ENCODE data around the gene HRH2.
A peak's percentile ranks its signal among the peaks of the same experiment; 100 is the strongest.

The HRH2 gene

DNA sequence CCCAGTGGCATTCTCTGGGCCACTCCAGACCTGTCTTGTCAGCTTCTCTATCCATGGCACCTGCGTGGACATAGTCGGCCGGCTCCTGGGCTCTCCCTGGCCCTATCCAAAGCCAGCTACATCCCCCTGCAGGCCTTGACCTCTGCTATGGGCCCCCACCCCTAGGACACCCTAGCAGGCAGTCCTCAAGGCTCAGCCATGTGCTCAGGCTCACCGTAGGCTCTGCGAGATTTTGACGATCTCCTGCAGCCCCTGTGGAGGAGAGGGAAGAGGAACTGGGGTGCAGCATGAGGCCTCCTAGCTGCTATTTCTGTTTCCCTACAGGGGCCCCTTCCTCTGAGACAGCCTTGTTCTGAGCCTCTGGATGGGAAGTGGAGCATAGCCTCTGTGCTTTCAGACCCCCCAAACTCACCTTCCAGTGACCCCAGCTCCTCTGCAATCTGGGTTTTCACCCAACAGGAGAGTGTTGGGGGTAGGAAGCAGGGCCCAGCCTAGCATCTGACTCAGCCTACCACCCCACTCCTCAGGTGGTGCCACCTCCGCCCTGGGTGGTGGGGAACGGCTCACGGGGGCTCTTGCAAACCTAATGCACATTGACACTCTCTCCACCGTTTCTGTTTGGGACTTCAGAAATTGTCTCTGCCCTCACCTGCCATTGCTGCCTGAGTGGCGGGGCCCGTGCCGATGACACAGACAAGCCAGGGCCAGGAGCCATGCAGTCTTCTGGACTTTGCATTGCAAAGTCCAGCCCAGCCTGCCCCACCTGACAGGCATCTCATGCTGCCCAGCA is 36.7 kb downstream of the HRH2 start:
- DNase-seq: no peak

DNA sequence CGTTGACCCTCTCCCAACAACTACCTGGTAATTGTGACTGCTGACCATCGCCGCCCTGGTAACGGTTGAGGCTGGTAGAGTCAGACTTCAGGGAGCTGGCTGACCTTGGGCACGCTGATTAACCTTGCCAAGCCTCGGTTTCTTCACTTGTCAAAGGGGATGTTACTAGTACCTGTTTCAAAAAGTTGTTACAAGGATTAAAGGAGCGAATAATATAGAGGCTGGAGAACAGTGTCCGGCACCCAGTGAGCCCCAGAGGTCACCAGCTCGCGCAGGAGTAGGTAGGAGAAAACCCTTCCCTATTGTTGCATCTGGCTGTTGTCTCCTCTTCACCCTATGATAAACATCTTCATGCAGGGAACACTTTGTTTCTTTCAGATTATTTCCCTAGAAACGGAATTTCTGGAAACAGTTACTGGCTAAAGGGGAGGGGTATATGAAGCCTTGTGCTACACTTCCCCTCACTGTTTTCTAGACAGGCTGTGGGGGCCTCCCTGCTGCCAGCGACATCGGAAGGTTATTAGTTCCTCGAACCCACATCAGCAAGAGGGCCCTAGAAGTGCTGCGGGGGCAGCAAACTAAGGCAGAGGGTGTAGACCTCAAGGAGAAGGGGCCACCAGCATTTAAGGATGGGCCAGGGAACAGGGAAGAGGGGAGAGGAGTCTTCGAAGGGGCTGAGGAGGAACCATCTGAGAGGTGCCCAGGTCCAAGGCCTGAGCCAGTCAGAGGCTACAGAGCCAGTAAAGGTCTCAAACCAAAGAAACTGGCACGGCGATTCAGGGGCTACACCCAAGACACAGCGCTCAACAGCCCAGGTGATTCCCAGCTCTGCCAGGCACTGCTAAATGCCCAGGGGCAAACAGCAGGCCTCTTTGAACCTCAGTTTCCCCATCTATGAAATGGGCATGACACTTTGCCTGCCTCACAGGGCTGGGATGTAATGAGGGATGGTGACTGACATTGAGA is 37.6 kb downstream of the HRH2 start:
- no peak for DNase-seq

DNA sequence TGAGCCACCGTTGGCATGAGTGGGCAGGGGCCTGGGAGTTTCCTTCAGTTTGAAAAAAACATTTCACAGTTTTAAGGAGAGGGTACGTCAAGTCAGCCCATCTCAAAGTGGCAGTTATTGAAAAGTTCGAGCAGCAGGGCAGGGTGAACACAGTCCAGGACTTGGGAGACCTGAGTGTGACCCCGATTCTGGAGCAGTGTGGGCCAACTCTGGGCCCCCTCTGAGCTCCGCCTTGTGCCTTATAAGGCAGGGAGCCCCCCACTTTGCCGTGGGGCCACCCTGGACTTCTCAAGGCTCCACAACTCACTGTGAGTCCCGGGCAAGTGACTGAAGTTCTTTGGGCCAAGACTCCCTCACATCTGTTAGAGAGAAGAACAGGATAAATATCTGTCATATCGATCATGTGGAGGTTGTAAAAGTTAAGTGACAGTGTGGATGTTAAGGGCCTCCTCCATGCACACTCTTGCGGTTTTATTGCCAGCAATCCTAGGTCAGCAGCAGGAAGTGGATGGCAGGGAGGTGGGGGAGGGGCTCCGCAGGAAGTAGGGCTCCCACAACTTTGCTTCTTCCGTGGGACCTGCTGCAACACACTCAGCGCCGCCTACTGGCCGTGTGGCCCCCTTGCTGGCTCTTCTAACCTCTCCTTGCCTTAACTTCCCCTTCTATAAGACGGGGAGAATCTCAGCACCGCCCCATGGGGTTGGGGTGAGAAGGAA is 38.4 kb downstream of the HRH2 start:
- DNase-seq: peak; percentile 60

DNA sequence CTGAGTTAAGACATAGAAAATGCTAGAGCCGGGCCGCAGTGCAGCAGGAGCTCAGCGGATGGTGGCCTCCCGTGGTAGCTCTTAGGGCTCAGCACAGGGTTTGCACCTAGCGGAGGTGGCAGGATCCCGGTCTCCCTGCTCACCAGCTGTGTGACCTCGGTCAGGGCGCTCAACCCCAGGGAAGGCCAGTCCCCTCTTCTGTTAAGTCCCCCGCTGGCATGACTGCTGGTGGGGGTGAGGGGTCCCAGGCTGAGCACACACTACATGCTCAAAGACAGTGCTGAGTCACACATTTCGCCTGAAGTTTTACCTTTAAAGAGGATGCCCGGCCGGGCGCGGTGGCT is 39.0 kb downstream of the HRH2 start:
- no peak for DNase-seq

DNA sequence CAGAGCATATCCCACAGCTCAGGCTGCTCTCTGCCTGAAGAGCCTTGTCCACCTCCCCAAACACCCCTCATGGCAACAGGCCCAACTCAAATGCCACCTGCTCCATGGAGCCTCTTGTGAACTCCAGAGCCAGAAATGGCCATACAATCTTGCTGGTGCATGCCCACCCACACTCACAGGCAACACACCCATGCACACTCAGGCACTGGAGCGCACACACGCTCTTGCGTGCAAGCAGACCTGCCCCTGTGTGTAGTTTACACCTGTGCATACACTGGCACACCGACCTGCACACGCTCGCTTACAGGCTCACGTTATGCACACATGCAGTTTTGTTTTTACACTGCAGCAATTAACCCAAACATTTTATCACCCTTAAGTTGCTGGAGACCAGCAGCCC is 40.0 kb downstream of the HRH2 start:
- no peak for DNase-seq

DNA sequence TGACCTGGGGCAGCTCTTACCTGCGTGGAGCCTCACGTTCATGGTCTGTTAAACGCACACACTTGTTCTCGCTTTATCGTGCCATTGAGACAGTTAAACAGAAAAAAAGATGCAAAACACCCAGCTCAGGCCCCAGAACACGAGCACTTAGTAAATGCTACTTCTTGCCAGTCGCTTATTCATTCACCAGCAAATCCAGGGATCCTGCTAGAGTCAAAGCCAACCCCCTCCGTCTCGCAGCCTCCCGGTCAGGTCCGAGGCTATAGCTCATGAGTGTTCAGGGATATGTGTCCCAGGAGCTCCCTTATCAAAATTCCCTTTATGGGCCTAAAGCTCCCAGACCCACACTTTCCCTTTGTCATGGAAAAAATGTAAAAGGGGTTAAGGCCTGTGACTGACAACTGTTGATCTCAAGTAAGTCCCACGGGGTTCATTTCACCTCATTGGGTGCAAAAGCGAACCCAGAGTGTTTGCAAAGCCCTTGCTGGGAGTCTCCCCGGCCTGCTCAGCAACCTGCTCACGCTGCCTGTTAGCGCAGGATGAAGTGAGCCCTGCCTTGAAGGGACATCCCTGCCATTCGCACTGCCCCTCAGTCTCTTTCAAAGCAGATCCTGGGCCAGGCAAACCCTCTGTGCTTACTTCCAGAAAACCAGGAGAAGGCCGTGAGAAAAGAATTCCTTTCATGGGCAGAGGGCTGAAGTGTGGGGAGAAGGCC is 40.7 kb downstream of the HRH2 start:
- no peak for DNase-seq

DNA sequence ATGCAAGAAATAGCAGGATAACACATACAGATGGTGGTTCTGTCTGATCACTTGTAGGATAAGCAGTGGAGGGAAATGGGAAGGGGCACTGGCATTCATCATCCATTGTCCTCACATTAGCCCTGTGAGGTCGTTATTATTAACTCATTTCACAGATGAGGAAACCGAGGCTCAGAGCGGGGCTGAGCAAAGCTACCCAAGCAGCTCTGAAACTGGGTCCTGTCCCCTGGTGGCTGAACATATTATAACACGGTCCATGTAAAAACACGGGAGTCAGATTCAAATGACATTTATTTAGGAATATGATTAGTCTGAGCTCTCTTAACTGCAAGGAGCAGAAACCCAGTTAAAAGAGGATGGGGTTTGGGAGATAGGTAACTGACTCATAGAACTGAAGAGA is 43.1 kb downstream of the HRH2 start:
- no peak for DNase-seq

DNA sequence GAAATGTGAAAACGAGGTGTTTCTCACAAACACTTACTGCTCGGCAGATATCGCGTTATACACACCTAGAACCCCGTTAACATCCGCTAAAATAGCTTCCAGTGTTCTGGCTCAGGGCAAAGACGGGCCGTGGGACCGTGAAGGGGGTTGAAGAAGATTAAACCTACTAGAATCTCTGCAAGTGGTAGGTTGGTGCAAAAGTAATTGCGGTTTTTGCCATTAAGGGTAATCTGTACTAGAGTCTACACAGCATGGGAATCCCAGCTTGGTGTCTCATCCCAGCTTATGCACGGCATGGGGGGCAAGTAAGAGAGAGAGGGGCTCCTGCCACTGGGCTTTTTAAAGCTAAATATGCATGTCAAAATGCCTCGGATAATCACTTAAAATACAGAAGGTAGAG is 43.9 kb downstream of the HRH2 start:
- DNase-seq: no peak

DNA sequence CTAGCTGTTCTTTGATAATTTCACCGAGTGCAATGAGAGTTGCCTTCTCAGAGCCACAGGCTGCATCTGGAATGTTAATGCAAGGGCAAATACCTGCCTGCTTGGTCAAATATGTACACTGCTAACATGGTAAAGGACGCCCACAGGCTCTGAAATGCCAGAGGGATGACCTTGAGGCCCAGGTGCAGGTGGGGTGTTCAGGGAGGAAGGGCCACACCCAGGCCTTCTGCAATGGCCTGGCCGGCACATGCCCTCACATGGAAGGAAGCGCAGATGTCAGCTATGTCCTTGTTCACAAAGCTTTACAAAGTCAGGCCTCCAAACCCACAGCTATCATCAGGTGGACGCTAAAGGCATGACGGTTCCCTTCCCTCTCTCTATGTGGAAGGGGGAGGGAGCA is 48.6 kb downstream of the HRH2 start:
- no peak for DNase-seq

DNA sequence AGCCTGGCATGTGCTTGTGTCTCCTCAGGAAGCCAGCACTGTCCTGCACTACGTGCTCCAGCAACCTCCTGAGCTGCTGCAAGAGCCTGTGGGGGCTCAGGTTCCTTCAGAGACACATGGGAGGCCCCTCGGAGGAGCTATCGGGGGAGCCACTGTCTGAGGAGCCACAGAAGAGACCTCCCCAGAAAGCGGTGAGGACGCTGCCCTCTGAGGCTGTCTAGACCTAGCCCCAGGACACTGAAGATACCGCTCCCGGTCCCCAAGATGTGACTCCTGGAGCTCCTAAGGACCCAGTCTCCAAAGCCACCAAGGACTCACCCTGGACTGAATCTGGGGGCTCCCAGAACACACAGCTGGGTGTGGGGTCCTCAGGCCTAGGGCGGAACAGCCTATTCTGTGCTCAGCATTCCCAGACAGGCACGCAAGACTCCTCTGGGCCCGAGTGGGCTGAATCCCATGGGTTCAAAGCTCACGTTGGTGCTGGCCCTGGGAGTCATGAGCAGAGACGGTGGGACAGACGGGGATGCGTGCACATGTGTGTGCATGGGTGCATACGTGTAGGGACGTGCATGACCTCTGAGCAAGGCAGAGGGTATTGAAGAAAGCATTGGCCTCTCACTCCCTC is 50.0 kb downstream of the HRH2 start:
- DNase-seq: no peak

DNA sequence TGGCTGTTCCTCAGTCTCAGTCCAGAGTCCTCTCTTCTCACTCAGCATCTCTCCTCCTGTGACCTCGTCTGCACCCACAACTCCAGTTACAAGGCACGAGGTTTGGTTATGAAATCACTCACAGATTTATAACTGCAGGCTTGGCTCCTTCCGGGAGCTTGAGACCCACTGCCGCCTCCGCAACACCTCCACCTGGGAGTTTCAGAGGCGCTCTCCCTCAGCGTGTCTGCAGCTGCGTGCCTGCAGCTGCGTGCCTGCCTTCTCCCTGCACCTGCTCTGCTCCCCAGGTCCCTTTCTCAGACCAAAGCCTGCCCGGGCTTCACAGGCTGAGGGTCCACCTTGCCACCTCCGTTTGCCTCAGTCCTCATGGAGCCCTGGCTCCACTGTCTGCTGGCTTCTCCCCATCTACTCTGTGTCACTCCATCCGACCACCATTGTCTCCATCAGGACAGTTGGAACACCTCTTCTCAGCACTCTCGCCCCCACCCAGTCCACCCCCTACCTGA is 51.5 kb downstream of the HRH2 start:
- DNase-seq: no peak

DNA sequence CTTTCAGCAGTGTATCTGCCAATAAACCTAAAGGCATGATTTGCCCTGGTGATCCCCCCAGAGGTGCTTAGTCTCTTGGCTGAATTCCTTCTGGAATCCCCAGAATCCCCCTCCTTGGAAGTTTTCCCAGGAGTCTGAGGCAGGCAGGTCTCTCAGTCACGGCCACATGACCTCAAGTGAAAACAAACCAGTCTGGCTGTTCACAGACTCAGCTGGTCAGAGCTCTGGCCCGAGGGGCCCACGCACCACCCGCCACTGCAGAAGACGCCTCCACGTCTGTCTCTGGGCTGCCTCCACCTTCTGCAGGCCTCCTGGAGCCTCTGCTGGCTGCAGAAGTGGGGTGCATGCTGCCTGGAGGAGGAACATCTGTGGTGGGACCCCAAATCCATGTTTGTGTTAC is 52.5 kb downstream of the HRH2 start:
- no peak for DNase-seq

DNA sequence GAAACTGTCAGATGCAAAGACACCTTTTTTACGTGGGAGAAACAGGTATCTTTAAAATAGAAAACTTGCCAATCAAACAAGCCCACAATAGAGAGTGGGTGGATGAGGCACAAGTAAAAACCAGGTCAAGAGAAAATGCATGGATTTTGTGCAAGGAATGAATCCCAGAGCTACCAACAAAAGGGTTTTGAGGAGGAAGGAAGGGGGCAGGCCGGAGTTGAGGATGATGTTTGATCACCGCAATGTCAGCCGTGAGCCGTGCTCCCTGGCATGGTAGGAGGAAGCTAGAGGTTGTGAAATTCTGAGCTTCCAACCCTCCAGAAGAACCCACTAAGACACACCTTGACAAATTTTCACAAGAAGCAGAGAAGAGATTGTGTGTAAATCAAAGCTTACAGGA is 53.2 kb downstream of the HRH2 start:
- DNase-seq: no peak

DNA sequence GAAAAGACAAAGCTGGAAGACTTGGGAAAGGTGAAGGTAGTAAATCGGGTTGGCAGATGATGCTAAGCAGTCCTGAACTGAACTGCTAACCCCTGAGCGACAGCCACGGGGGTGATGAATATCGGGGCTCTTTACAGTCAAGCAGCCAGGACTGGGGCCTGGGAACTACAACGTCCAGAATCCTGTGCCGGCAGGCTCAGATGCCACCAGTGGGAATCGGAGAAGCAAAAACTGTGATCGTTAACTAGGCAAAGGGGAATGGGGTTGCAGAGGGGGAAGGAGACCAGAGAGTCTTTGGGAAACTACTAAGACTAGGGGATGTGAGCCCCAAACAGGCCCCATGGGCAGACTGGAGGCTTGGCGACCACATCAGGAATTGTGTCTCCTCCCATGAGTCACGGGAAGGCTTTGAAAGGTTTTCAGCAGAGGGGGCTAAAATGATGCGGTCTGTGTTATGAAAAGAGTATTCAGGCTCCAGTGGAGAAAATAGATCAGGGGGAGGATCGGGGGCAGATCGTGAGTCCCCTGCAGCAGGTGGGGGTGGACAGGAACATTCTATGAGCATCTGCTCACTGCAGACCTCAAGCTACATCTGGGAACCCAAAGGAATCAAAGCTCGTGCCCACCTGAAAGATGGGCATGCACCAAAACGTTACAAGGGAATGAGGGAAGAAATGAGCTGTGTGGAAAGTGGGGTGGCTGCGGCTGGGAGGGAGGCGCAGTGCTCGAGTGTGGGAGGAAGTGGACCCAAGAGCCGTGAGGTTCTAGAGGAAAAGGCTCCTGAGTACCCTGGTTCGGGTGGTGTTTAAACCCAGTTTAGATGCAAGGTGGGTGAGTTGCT is 53.8 kb downstream of the HRH2 start:
- no peak for DNase-seq

DNA sequence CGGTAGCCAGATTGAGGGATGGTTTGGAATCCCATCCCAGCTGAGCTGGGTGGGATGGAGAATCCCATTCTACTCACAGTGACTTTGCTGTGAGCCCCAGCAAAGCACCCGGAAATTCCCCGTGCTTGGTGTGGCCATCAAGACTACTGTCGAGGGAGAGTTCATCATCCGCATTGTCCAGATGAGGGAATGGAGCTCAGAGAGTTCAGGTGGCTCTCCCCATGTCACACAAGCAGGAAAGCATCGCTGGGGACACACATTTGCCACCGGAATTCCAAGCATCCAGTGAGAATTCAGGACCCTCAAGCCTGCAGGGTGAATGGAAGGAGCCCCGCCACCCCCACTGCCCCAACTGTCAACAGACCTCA is 54.4 kb downstream of the HRH2 start:
- DNase-seq: no peak

DNA sequence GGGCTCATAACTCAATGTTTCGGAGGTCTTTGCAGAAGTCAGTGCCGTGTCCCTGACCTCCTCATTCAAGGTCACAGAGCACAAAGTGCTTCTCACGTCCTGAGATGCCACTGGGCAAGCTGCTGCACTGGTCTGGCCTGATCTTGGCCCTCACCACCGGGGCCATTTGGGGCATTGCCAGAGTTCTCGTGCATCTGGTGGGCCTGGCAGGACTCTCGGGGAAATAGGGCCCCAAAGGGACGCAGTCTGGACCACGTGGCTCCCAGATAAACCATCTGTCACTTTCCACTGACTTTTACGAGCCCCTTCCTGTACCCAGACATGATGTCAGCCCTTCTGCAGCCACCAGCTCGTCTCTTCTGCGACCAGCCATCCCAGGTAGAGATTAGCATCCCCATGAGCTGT is 54.8 kb downstream of the HRH2 start:
- no peak for DNase-seq

DNA sequence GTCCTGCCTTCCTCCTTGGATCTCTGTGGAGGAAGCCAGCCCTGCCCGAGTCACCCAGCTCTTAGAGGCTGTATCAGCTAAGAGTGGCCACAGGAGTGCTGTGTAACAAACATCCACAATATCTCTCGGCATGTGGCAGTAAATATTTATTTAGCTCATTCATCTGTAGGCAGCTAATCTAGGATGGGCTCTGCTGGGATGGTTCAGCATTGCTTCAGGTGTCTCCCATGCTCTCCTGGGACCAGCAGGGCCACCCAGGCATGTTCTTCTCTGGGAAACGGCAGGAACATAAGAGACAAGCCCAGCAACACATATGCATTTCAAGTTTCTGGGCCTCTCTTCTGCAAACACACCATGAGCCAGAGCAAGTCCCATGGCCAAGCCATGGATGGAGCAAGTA is 56.1 kb downstream of the HRH2 start:
- no peak for DNase-seq

DNA sequence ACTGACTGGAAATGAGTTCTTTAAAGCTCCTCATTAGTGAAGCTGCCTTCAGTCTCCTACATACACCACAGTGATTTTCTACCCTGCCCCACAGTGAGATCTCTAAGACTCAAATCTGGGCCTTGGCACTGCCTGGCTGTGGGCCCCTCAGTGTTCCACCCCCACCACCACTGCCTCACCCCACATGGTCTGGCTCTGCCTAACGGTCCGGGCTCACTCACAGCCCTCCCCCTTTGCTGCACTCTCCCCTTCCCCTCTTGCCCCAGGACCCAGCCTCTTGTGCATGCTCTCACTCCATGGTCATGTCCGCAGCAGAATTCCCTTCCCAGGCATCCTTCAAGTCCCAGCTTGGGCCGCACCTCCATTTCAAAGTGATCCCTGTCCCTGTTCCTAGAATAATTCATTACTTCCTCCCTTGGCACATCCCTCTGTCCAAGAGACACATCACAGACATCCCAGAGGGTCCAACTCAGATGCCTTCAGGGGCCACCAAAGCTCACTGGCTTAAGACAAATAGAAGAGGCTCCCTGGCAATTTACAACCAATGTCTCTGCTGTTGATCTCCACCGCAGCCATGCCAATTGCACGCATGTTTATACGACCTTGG is 56.7 kb downstream of the HRH2 start:
- no peak for DNase-seq

DNA sequence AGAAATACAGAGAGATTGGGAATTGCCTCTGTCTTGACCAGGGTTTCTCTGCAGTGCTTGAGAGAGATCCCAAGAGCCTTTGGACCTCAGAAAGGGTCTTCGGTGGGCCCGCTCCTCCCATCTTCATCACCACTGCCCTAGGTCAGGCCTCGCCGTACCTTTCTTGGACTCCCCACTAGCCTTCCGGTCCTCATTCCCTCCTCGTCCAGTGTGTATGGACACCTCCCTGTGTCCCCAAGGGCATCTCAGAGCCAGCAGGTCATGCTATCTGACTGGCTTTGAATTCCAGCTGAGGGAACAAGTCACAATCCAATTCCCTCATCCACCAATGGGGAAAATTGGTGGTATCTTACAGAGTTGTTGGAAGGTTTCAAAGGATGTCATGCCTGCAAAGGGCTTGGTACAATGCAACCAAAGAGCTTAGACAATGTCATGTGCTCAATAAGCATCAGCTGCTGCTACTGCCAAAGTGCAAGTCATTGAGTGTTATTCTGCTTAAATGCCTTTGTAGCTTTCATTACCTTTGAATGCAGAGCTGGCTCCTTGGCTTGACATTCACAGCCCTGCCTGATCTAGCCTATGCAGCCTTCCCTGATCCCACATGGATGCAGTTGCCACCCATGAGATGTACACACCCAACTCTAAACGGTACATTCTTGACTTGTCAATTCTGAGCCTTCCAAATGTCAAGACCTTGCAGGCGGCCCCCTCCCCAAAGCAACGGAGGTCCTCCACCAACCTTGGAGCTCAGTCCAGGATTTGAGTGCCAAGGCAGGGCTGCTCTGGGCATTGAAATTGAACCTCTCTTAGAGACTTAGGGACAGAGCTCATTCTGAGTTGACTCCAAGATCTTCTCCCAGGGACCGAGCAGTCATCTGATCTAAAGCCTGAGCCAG is 58.0 kb downstream of the HRH2 start:
- DNase-seq: no peak

DNA sequence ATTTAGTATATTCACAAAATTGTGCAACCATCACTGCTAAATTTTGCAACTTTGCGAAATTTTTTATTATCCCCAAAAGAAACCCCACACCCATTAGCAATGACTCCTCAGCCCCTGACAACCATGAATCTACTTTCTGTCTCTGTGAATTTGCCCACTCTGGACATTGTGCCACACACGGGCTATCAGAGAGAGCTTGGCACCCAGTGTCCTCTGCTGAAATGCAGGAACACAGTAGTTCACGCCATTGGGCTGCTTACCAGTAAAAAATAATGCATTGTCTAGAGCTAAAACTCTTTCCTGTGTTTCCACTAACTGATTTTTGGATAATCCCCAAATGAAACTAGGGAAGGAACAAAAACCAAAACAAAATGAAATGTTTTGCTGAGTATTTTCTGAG is 60.0 kb downstream of the HRH2 start:
- no peak for DNase-seq
